GM18499 (cell line): ENCODE data around the gene ARV1.
"Not testable (repeated sequence)": the region's sequence is repeated elsewhere in the genome, so short reads cannot be mapped to it uniquely, and the experiment has no call there.

ENCODE experiments used
- ATAC-seq: cut with Tn5 transposase; IDR thresholded peaks from one replicate; pipeline ENCODE4 v1.9.1; 2021; ENCODE audit warnings: moderate number of reproducible peaks; ENCODE audit not compliant: insufficient read depth, unreplicated experiment

The ARV1 gene

GRCh38 chr1:231040019-231040799, 61.3 kb downstream of the ARV1 start, which contains the start of gene FAM89A:
Gene FAM89A (minus strand): TSS chr1:231040254. CDS start chr1:231040211, 43 bp downstream.
- ATAC-seq: no peak

GRCh38 chr1:231040800-231041718, 62.2 kb downstream of the ARV1 start:
- no peak for ATAC-seq

- ATAC-seq: no peak
Measured at GRCh38 chr1:231041719-231042261, 62.9 kb downstream of the ARV1 start.

DNA sequence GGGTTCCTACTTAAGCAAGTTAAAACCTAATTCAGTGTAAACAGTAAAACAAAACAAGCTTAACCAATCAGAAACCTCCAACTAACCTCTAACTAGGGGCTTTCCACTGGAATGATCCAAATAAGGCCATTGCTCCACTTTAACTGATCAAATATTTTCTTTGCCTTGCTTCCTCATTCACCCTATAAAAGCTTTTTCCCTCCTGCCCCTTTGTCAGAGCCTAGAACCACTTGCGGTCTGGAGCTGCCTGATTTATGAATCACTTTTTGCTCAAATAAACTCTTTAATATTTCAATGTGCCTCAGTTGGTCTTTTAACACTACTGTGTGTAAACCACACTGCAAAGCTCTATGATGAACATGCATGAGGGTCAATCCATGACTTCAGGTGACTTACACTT, 65.7 kb downstream of the ARV1 start:
- no peak for ATAC-seq

- no peak for ATAC-seq
Measured at GRCh38 chr1:231045286-231045685, 66.4 kb downstream of the ARV1 start.

DNA sequence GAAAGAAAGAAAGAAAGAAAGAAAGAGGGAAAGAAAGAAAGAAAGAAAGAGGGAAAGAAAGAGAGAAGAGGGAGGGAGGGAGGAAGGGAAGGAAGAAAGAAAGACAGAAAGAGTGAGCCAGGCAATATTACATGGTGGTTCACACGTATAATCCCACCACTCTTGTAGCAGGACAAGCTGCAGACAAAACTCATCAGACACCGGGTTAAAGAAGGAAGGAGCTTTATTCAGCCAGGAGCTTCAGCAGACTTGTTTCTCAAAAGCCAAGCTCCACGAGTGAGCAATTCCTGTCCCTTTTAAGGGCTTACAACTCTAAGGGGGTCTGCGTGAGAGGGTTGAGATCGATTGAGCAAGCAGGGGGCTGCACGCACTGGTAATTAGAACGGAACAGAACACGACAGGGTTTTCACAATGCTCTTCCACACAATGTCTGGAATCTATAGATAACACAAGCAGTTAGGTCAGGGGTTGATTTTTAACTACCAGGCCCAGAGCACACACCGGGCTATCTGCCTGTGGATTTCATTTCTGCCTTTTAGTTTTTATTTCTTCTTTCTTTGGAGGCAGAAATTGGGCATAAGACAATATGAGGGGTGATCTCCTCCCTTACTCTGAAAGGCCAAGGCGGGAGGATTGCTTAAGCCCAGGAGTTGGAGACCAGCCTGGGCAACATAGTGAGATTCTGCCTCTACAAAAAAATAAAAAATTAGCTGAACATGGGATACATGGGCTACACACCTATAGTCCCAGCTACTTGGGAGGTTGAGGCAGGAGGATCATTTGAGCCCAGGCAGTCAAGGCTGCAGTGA, 67.2 kb downstream of the ARV1 start:
- ATAC-seq: not testable (repeated sequence)

DNA sequence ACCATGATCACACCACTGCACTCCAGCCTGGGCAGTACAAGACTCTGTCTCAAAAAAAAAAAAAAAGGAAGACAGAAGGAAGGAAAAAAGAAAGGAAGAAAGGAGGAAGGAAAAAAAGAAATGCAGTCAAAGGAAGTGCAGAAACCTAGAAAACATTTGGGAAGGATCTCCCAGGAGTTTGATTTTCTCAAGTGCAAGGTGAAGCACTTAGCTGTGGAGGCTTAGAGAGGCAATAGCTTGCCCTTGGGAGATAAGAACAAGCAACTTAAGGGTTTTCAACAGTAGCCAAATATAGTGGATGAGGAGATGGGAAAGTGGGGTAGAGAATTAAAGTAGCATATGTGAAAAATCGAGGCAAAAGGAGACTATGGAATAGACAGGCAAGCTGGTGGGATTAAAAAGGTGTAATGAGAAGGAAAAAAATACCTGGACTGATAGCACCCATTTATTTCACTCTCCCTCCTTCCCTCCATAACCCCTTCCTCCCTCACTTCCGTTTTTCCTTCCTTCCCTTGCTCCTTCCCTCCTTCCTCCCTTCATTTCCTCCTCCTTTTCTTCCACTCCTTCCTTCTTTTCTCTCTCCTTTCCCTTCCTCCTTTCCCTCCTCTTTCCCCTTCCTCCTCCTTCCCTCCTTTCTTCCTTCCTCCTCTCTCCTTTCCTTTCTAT, 68.0 kb downstream of the ARV1 start:
- ATAC-seq: no peak

DNA sequence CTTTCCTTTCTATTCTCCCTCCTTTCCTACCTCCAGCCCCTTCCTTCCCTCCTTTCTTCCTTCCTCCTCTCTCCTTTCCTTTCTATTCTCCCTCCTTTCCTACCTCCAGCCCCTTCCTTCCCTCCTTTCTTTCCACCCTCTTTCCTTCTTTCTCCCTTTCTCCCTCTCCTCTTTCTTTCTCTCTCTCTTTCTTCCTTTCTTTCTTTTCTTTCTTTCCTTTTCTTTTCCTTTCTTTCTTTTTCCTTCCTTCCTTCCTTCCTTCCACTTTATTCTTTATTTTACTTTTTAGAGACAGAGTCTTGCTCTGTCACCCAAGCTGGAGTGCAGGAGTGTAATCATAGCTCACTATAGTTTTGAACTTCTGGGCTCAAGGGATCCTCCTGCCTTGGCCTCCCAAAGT, 68.6 kb downstream of the ARV1 start:
- not testable (repeated sequence) for ATAC-seq

GRCh38 chr1:231048419-231048818, 69.5 kb downstream of the ARV1 start:
- not testable (repeated sequence) for ATAC-seq

- no peak for ATAC-seq
Measured at GRCh38 chr1:231049121-231049979, 70.5 kb downstream of the ARV1 start.
